ENCODE measurements around the gene TIPARP. TPM values are rescaled to one million over a fixed set of nuclear protein-coding genes. Genes with fewer than 3 reads are reported as not detected.
"Not testable (repeated sequence)": the region's sequence is repeated elsewhere in the genome, so short reads cannot be mapped to it uniquely, and the experiment has no call there.

Gene TIPARP
- polyA plus RNA-seq, 1 of the 3 experiments (the other 2 are of a cell fraction), result 6.2 TPM

DNA sequence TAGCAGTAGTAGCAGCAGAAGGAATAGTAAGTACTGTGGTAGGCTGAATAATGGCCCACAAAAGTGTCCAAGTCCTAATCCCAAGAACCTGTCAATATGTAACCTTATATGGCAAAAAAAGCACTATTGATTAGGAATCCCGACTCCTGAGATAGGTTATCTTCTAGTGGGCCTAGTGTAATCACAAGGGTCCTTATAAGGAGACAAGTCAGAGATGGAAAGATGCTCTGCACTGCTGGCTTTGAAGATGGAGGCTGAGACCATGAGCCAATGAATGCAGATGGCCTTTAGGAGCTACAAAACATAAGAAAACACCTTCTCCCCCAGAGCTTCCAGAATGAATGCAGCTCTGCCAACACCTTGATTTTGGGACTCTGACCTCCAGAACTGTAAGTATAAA, 36.0 kb downstream of the TIPARP start (continued):
- TF ChIP-seq, protein P1, sequence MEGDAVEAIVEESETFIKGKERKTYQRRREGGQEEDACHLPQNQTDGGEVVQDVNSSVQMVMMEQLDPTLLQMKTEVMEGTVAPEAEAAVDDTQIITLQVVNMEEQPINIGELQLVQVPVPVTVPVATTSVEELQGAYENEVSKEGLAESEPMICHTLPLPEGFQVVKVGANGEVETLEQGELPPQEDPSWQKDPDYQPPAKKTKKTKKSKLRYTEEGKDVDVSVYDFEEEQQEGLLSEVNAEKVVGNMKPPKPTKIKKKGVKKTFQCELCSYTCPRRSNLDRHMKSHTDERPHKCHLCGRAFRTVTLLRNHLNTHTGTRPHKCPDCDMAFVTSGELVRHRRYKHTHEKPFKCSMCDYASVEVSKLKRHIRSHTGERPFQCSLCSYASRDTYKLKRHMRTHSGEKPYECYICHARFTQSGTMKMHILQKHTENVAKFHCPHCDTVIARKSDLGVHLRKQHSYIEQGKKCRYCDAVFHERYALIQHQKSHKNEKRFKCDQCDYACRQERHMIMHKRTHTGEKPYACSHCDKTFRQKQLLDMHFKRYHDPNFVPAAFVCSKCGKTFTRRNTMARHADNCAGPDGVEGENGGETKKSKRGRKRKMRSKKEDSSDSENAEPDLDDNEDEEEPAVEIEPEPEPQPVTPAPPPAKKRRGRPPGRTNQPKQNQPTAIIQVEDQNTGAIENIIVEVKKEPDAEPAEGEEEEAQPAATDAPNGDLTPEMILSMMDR (IDR thresholded peaks at IDR 0.05), result no peak
- TF ChIP-seq RCOR1 (IDR thresholded peaks at IDR 0.05; ENCODE audit: low read length) (no peak), FOSL2 (IDR thresholded peaks at IDR 0.05; ENCODE audit: borderline replicate concordance, low read depth) (no peak)

DNA sequence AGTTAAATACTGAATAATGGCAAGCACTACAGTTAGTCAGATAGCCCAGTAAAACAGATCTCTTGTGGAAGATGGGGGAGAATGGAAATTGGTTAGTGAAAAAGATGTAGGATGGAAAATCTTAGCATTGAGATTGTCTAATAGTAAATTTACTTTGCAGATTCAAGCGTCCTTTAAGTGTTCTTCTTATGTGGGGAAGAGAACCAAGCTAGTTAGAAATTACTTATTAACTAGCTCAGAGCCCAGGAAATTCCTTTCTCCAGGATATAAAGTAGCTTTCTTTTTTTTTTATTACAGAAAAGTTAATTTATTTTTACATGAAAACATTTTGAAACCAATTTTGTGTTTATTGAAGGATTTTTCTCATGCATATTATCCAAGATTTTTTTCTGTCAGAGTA, 36.7 kb downstream of the TIPARP start:
- Histone ChIP-seq H3F3A (replicated peaks; ENCODE audit: insufficient read depth) (no peaks in the 10 kb centered on the region), H3K27ac (ENCODE audit: low read depth in 2 of 2, low read length in 1 of 2) (no peak overlapping the region)
- TF ChIP-seq TAF1 (IDR thresholded peaks at IDR 0.05; ENCODE audit: borderline replicate concordance, low read depth, low read length) (no peak), YY1 (IDR thresholded peaks at IDR 0.05; ENCODE audit: low read depth) (no peak), EZH2phosphoT487 (IDR thresholded peaks at IDR 0.05; ENCODE audit: borderline replicate concordance, low read depth) (no peak), REST (IDR thresholded peaks at IDR 0.05; ENCODE audit: low read depth, low read length) (no peak), FOXM1 (IDR thresholded peaks at IDR 0.05; ENCODE audit: low read depth) (no peak)

GRCh38 chr3:156711944-156712343, 37.6 kb downstream of the TIPARP start:
- POLR2A ChIA-PET; H4K20me1 ChIP-seq (ENCODE audit: insufficient read depth); H3K79me2 ChIP-seq (ENCODE audit: insufficient read depth): not testable (repeated sequence)

More for the DNA sequence above, 36.7 kb downstream of the TIPARP start:
- Histone ChIP-seq H3K27me3 (ENCODE audit: insufficient read depth) (no peaks in the 10 kb centered on the region), H3K36me3 (replicated peaks in 1 of 2; ENCODE audit: control insufficient read depth in 1 of 2, insufficient read depth in 2 of 2, low read length in 1 of 2) (peaks cover 25% of the 10 kb centered on the region in 2 experiments), H3K9ac (no peak overlapping the region), H2AFZ (ENCODE audit: low read depth) (no peak overlapping the region), H3K79me2 (ENCODE audit: insufficient read depth) (no peaks in the 10 kb centered on the region), H3K4me3 (ENCODE audit: low read depth in 2 of 2, low read length in 1 of 2) (no peak overlapping the region), H3K9me2 (no peaks in the 10 kb centered on the region), H4K20me1 (ENCODE audit: insufficient read depth) (no peaks in the 10 kb centered on the region), H3K9me3 (no peaks in the 10 kb centered on the region), H3K4me1 (ENCODE audit: control insufficient read depth in 1 of 2, insufficient read depth in 2 of 2, low read depth in 1 of 2, low read length in 1 of 2) (no peaks in the 10 kb centered on the region), H3K4me2 (no peak overlapping the region)
- no peak for DNase-seq
- CTCF ChIA-PET, result no interaction called here
- whole genome bisulfite sequencing (ENCODE audit: low lambda C conversion rate), result 94% methylated on average over 1 of the region's 1 CpG
- POLR2A ChIA-PET, result no interaction called here

More at GRCh38 chr3:156711944-156712343, 37.6 kb downstream of the TIPARP start:
- H3K9me3 ChIP-seq; H3K4me2 ChIP-seq; H2AFZ ChIP-seq (ENCODE audit: low read depth); H3K4me3 ChIP-seq (ENCODE audit: low read depth in 2 of 2, low read length in 1 of 2); H3K27me3 ChIP-seq (ENCODE audit: insufficient read depth); H3F3A ChIP-seq (replicated peaks; ENCODE audit: insufficient read depth); H3K9me2 ChIP-seq; CTCF ChIA-PET; H3K27ac ChIP-seq (ENCODE audit: low read depth in 2 of 2, low read length in 1 of 2); DNase-seq; H3K9ac ChIP-seq; H3K4me1 ChIP-seq (ENCODE audit: control insufficient read depth in 1 of 2, insufficient read depth in 2 of 2, low read depth in 1 of 2, low read length in 1 of 2): not testable (repeated sequence)
- H3K36me3 ChIP-seq (replicated peaks in 1 of 2; ENCODE audit: control insufficient read depth in 1 of 2, insufficient read depth in 2 of 2, low read length in 1 of 2), result peaks cover 21% of the 10 kb centered on the region in 2 experiments
- WGBS (ENCODE audit: low lambda C conversion rate), result 96% methylated on average over 3 of the region's 4 CpGs

All from SK-N-SH (cell line).